GM12878 (cell line): Measurements from ENCODE around the gene MITF. TPM values are rescaled to one million over a fixed set of nuclear protein-coding genes. Genes with fewer than 3 reads are reported as not detected.

Source experiments
- ATAC-seq: fragments of 200-7000 bp; cut with Tn5 transposase; 3 replicates; pipeline ENCODE4 v1.9.1; 2020; ENCODE audit warnings: mild to moderate bottlenecking, moderate library complexity
- BruUV-seq: library from RNA; stranded (reverse); fragments of 400-500 nt; replicated peaks from 2 replicates; lab custom pipeline; 2021; lab: Mats Ljungman, UMichigan
- CTCF ChIA-PET: fragments of 300-600 bp; sonication (Branson Sonifier 250); formaldehyde crosslinking; extraction: SDS; loops from one replicate; lab custom pipeline; 2021; ENCODE audit warnings: inconsistent platforms; lab: Yijun Ruan, JAX
- POLR2A ChIA-PET: fragments of 350-600 bp; formaldehyde crosslinking; extraction: SDS; loops from one replicate; lab custom pipeline; 2021; ENCODE audit warnings: inconsistent platforms; lab: Charles Lee
- RAD21 ChIA-PET: fragments of 300-600 bp; sonication (Branson Sonifier 250); formaldehyde crosslinking; loops from one replicate; lab custom pipeline; 2023; ENCODE audit warnings: antibody characterized with exemption; ENCODE audit not compliant: unreplicated experiment; lab: Charles Lee
- SMC1A ChIA-PET: fragments of 300-600 bp; sonication (Branson Sonifier 250); formaldehyde crosslinking; loops from one replicate; lab custom pipeline; 2023; ENCODE audit not compliant: unreplicated experiment, uncharacterized antibody; lab: Charles Lee
- DNase-seq: peaks from one replicate; pipeline ENCODE4 v3.0.0-alpha.2; 2011; ENCODE audit warnings: low read depth, low spot score
- FAIRE-seq: peaks from 3 replicates; lab custom pipeline; 2011; peaks lifted over from hg19 to GRCh38; lab: Jason Lieb, UNC
- H2AFZ ChIP-seq: 2 replicates; pipeline ENCODE4 v1.6.0; 2011; ENCODE audit warnings: low read depth, low read length, control low read depth; ENCODE audit not compliant: control insufficient read depth
- H3K27ac ChIP-seq: 2 replicates; pipeline ENCODE4 v1.5.1; 2011; ENCODE audit warnings: control low read depth; ENCODE audit not compliant: control insufficient read depth, insufficient read depth
- H3K27me3 ChIP-seq, 2 experiments: replicated peaks in 1 of 2; 2 replicates each; pipeline versions ENCODE4 v1.6.0 to v1.6.1; 2011; ENCODE audit warnings: low read length in 1 of 2; ENCODE audit not compliant: control insufficient read depth in 2 of 2, insufficient read depth in 2 of 2
- H3K36me3 ChIP-seq, 2 experiments: 2 replicates each; pipeline ENCODE4 v1.5.1; 2011; ENCODE audit warnings: low read length in 1 of 2; ENCODE audit not compliant: control insufficient read depth in 2 of 2, insufficient read depth in 2 of 2
- H3K4me1 ChIP-seq: 2 replicates; pipeline ENCODE4 v1.6.1; 2011; ENCODE audit warnings: mild to moderate bottlenecking, low read length, moderate library complexity, mixed read lengths; ENCODE audit not compliant: control insufficient read depth, insufficient read depth
- H3K4me2 ChIP-seq: 2 replicates; pipeline ENCODE4 v1.6.0; 2011; ENCODE audit warnings: control low read depth; ENCODE audit not compliant: control insufficient read depth, insufficient read depth
- H3K4me3 ChIP-seq: fragments of 200-600 bp; sonication (generic); 2 replicates; pipeline ENCODE4 v1.5.1; 2016
- H3K79me2 ChIP-seq: 2 replicates; pipeline ENCODE4 v1.6.0; 2011; ENCODE audit warnings: low read length; ENCODE audit not compliant: control insufficient read depth, insufficient read depth
- H3K9ac ChIP-seq: 2 replicates; pipeline ENCODE4 v1.8.0; 2011; ENCODE audit warnings: low read length, control low read depth, mixed read lengths; ENCODE audit not compliant: control insufficient read depth, insufficient read depth
- H3K9me3 ChIP-seq: replicated peaks from 3 replicates; pipeline ENCODE4 v1.5.1; 2011; ENCODE audit warnings: mild to moderate bottlenecking, low read length; ENCODE audit not compliant: control insufficient read depth, insufficient read depth
- H4K20me1 ChIP-seq: 2 replicates; pipeline ENCODE4 v1.6.0; 2011; ENCODE audit not compliant: control insufficient read depth, insufficient read depth
- BMI1 ChIP-seq: fragments of 450-650 bp; IDR thresholded peaks from 2 replicates; pipeline ENCODE4 v1.6.1; 2016; ENCODE audit warnings: mild to moderate bottlenecking, moderate library complexity, borderline replicate concordance
- CBFB ChIP-seq: IDR thresholded peaks from 2 replicates; pipeline ENCODE4 v1.6.1; 2016; ENCODE audit warnings: antibody characterized with exemption, low read depth
- CHD2 ChIP-seq: IDR thresholded peaks from 2 replicates; pipeline ENCODE4 v1.6.1; 2011; ENCODE audit warnings: low read depth, low read length, improper control_type of control experiment, borderline replicate concordance
- DPF2 ChIP-seq: fragments of 450-650 bp; IDR thresholded peaks from 2 replicates; pipeline ENCODE4 v1.6.1; 2017; ENCODE audit warnings: mild to moderate bottlenecking
- HDAC6 ChIP-seq: fragments of 200-600 bp; sonication (generic); IDR thresholded peaks from one replicate; pipeline ENCODE4 v1.8.0; 2017; ENCODE audit warnings: antibody characterized with exemption; ENCODE audit not compliant: unreplicated experiment
- IKZF2 ChIP-seq, 2 experiments: fragments of 450-650 bp; IDR thresholded peaks; 2 replicates each; pipeline ENCODE4 v1.6.1; 2017; ENCODE audit warnings: mild to moderate bottlenecking in 2 of 2, moderate library complexity in 2 of 2
- NBN ChIP-seq: fragments of 450-650 bp; IDR thresholded peaks from 2 replicates; pipeline ENCODE4 v1.6.1; 2016
- SUPT20H ChIP-seq: IDR thresholded peaks from 2 replicates; pipeline ENCODE4 v1.6.1; 2011; ENCODE audit warnings: low read depth, mild to moderate bottlenecking, low read length, moderate library complexity, borderline replicate concordance; ENCODE audit not compliant: control insufficient read depth
- YBX1 ChIP-seq: fragments of 450-650 bp; IDR thresholded peaks from 2 replicates; pipeline ENCODE4 v1.6.1; 2016; ENCODE audit warnings: antibody characterized with exemption
- YY1 ChIP-seq: IDR thresholded peaks from 2 replicates; pipeline ENCODE4 v1.6.1; 2011; ENCODE audit warnings: low read depth, mild to moderate bottlenecking, low read length
- ZSCAN29 ChIP-seq: fragments of 450-650 bp; IDR thresholded peaks from 2 replicates; pipeline ENCODE4 v1.6.1; 2017; ENCODE audit warnings: mild to moderate bottlenecking, moderate library complexity
- WGBS: methylation state at CpG from one replicate; pipeline ENCODE4 v1.1.6; 2016; ENCODE audit warnings: low lambda C conversion rate; ENCODE audit not compliant: insufficient replicate concordance, insufficient coverage; ENCODE audit errors: missing lambda C conversion rate; 5-methylcytosine and 5-hydroxymethylcytosine counted together
- in situ Hi-C: fragments of 300-500 bp; cut with MboI; formaldehyde crosslinking; loops from 9 replicates; pipeline ENCODE4 v1.14.3; 2018; ENCODE audit warnings: mixed read lengths
- intact Hi-C: fragments of 100-400 bp; cut with micrococcal nuclease; formaldehyde crosslinking; loops from one replicate; pipeline ENCODE4 v1.14.2; 2022; ENCODE audit not compliant: unreplicated experiment
- polyA plus RNA-seq, 11 experiments: library from polyadenylated mRNA; depleted of rRNA in 4 of 11; unstranded in 6 of 11; stranded (reverse) in 5 of 11; fragments of >200 nt; fragmentation: Nextera tagmentation in 4 of 11; fragmentation: Illumina TruSeq in 1 of 11; extraction: Ambion mirVana in 4 of 11; extraction: Trizol in 1 of 11; gene quantifications; 1 replicate in 1 of 11; 2 replicates in 10 of 11; pipeline versions ENCODE4 v1.2.1 to v1.2.3, GENCODE V29; 2011 to 2016; ENCODE audit warnings: inconsistent platforms in 2 of 11, missing spikeins in 2 of 11, low read depth in 1 of 11
- total RNA-seq, 4 experiments: library from RNA; depleted of rRNA in 3 of 4; stranded (reverse); fragments of >200 nt in 3 of 4; fragmentation: Illumina TruSeq in 1 of 4; extraction: Trizol in 1 of 4; gene quantifications; 2 replicates each; pipeline versions ENCODE4 v1.2.1 to v1.2.3, GENCODE V29; 2013 to 2021

MITF gene
- total and polyA plus RNA-seq, 10 of the 15 experiments (the other 5 are each of a cell fraction or from before 2014, with no cell fraction given): under 0.01 to 0.90 (median 0.06) TPM; not detected in 3

GRCh38 chr3:69941037-69941436, 201.8 kb downstream of the MITF start:
- H3K4me1 ChIP-seq: no peaks in the 10 kb centered on the region
- ATAC-seq (no peak), FAIRE-seq (no peak)

GRCh38 chr3:69941439-69942176, 202.3 kb downstream of the MITF start:
- RAD21 ChIA-PET: no interaction called here
- CTCF ChIA-PET: no interaction called here
- no peak for ATAC-seq

More at GRCh38 chr3:69941037-69941436, 201.8 kb downstream of the MITF start:
- H3K36me3 ChIP-seq: no peaks in the 10 kb centered on the region
- SMC1A ChIA-PET: no interaction called here
- H3K9ac ChIP-seq: no peak overlapping the region
- TF ChIP-seq CHD2 (no peak), IKZF2 (IDR thresholded peaks at IDR 0.05) (no peak), YY1 (no peak), ZSCAN29 (no peak)
- no peak overlapping the region for H2AFZ ChIP-seq
- H3K27ac ChIP-seq: no peak overlapping the region
- RAD21 ChIA-PET: no interaction called here
- in situ Hi-C loops (loop anchor here (25.0 kb wide), 1 partner anchor 779 kb away; no protein-coding TSS in a partner anchor), intact Hi-C loops (loop anchor here (10.0 kb wide), 2 partner anchors 616 to 816 kb away; partner anchors contain the start of gene LMOD3)
- no peaks in the 10 kb centered on the region; a peak in 1 of 4 replicates for H3K27me3 ChIP-seq
- H3K9me3 ChIP-seq: no peaks in the 10 kb centered on the region
- H4K20me1 ChIP-seq: no peaks in the 10 kb centered on the region
- no peak overlapping the region for H3K4me3 ChIP-seq
- POLR2A ChIA-PET: no interaction called here
- 0% methylated on average over 3 of the region's 3 CpGs for WGBS
- CTCF ChIA-PET: no interaction called here
- H3K79me2 ChIP-seq: no peaks in the 10 kb centered on the region
- no TSS peak for BruUV-seq
- DNase-seq: no peak
- no peak overlapping the region for H3K4me2 ChIP-seq

More at GRCh38 chr3:69941439-69942176, 202.3 kb downstream of the MITF start:
- Histone ChIP-seq H4K20me1 (no peaks in the 10 kb centered on the region), H3K4me3 (no peak overlapping the region), H3K9me3 (no peaks in the 10 kb centered on the region), H3K9ac (no peak overlapping the region), H2AFZ (no peak overlapping the region), H3K4me2 (no peak overlapping the region), H3K4me1 (no peaks in the 10 kb centered on the region), H3K27me3 (no peaks in the 10 kb centered on the region; a peak in 1 of 4 replicates), H3K36me3 (no peaks in the 10 kb centered on the region), H3K79me2 (no peaks in the 10 kb centered on the region), H3K27ac (no peak overlapping the region)
- FAIRE-seq (no peak), DNase-seq (no peak)
- in situ Hi-C loops: loop anchor here (25.0 kb wide), 1 partner anchor 779 kb away; no protein-coding TSS in a partner anchor
- no peak for TF ChIP-seq BMI1
- TF ChIP-seq CBFB: no peak
- TF ChIP-seq YBX1: no peak
- TF ChIP-seq NBN: no peak
- TF ChIP-seq DPF2: no peak
- no peak for TF ChIP-seq SUPT20H
- no peak for TF ChIP-seq HDAC6
- POLR2A ChIA-PET: no interaction called here
- WGBS: 36% methylated on average over 3 of the region's 3 CpGs
- SMC1A ChIA-PET: no interaction called here
- intact Hi-C loops: loop anchor here (10.0 kb wide), 2 partner anchors 617 to 817 kb away; partner anchors contain the start of gene LMOD3
- no TSS peak for BruUV-seq
